22Rv1 (cell line): Measurements from ENCODE around the gene KCNK7.

Source experiments
- CTCF ChIP-seq: fragments of 450-650 bp; IDR thresholded peaks from 2 replicates; pipeline ENCODE4 v1.5.1; 2017; ENCODE audit warnings: mild to moderate bottlenecking
- ZFX ChIP-seq: fragments of 450-650 bp; IDR thresholded peaks from 2 replicates; pipeline ENCODE4 v1.6.1; 2017; ENCODE audit warnings: antibody characterized with exemption, borderline replicate concordance

GRCh38 chr11:65607614-65608426, 12.2 kb upstream of the KCNK7 start:
- TF ChIP-seq CTCF (no peak), ZFX (no peak)
